Caco-2 (cell line): ENCODE measurements around the gene TNFAIP1. TPM values are rescaled to one million over a fixed set of nuclear protein-coding genes. Genes with fewer than 3 reads are reported as not detected.

Experiments
- BruUV-seq: library from RNA; stranded (reverse); fragments of 400-500 nt; replicated peaks from 2 replicates; lab custom pipeline; 2021; lab: Mats Ljungman, UMichigan
- CTCF ChIA-PET: fragments of 300-600 bp; sonication (Branson Sonifier 250); formaldehyde crosslinking; loops from one replicate; lab custom pipeline; 2022; ENCODE audit warnings: antibody characterized with exemption; lab: Charles Lee
- POLR2A ChIA-PET: fragments of 300-600 bp; sonication (Branson Sonifier 250); formaldehyde crosslinking; loops from one replicate; lab custom pipeline; 2022; ENCODE audit warnings: antibody characterized with exemption; lab: Charles Lee
- DNase-seq, 2 experiments: peaks; one replicate each; pipeline versions ENCODE4 v3.0.0 to v3.0.0-alpha.2; 2020 to 2022
- H3K27me3 ChIP-seq: replicated peaks from 2 replicates; pipeline ENCODE4 v1.6.0; 2011; ENCODE audit warnings: low read length; ENCODE audit not compliant: control insufficient read depth, insufficient read depth
- H3K36me3 ChIP-seq: 2 replicates; pipeline ENCODE4 v1.5.1; 2011; ENCODE audit warnings: low read length; ENCODE audit not compliant: control insufficient read depth, insufficient read depth
- H3K4me1 ChIP-seq: fragments of 250-450 bp; sonication (Bioruptor Pico); 2 replicates; pipeline ENCODE4 v1.5.1; 2020; ENCODE audit warnings: mild to moderate bottlenecking
- H3K4me3 ChIP-seq: 2 replicates; pipeline ENCODE4 v1.5.1; 2011; ENCODE audit warnings: low read depth, mild to moderate bottlenecking, control low read depth, low read length
- H3K9me3 ChIP-seq: fragments of 250-450 bp; sonication (Bioruptor Pico); 2 replicates; pipeline ENCODE4 v1.5.1; 2020; ENCODE audit warnings: mild to moderate bottlenecking, moderate library complexity
- H3K27ac Mint-ChIP-seq: one replicate; pipeline ENCODE4 v1.8.0; 2022; ENCODE audit warnings: mixed read lengths; ENCODE audit not compliant: unreplicated experiment
- H3K27me3 Mint-ChIP-seq: one replicate; pipeline ENCODE4 v1.8.0; 2022; ENCODE audit warnings: mixed read lengths; ENCODE audit not compliant: insufficient read depth, unreplicated experiment
- H3K36me3 Mint-ChIP-seq: one replicate; pipeline ENCODE4 v1.8.0; 2022; ENCODE audit warnings: mild to moderate bottlenecking, mixed read lengths; ENCODE audit not compliant: insufficient read depth, unreplicated experiment
- H3K4me1 Mint-ChIP-seq: one replicate; pipeline ENCODE4 v1.8.0; 2022; ENCODE audit warnings: low read depth, mixed read lengths; ENCODE audit not compliant: unreplicated experiment
- H3K4me3 Mint-ChIP-seq: one replicate; pipeline ENCODE4 v1.8.0; 2022; ENCODE audit warnings: mild to moderate bottlenecking, moderate library complexity, mixed read lengths; ENCODE audit not compliant: unreplicated experiment
- H3K9me3 Mint-ChIP-seq: one replicate; pipeline ENCODE4 v1.8.0; 2022; ENCODE audit warnings: mixed read lengths; ENCODE audit not compliant: unreplicated experiment
- CTCF ChIP-seq, 2 experiments: fragments of 200-600 bp in 1 of 2; IDR thresholded peaks; 1 replicate in 1 of 2; 2 replicates in 1 of 2; pipeline versions ENCODE4 v1.5.1 to v1.8.0; 2011 to 2022; ENCODE audit warnings: antibody characterized with exemption in 1 of 2, control low read depth in 1 of 2, inconsistent platforms in 1 of 2, low read depth in 1 of 2, low read length in 1 of 2, mild to moderate bottlenecking in 1 of 2, moderate library complexity in 1 of 2; ENCODE audit not compliant: insufficient read depth in 1 of 2, severe bottlenecking in 1 of 2, unreplicated experiment in 1 of 2
- intact Hi-C: fragments of 100-400 bp; cut with micrococcal nuclease; formaldehyde crosslinking; loops from one replicate; pipeline ENCODE4 v1.10.0; 2022; ENCODE audit not compliant: unreplicated experiment
- total RNA-seq: library from RNA; stranded (reverse); gene quantifications from 2 replicates; pipeline ENCODE4 v1.2.3, GENCODE V29; 2022

TNFAIP1 gene
- total RNA-seq, 1 experiment from 2014 or later: 105 TPM

- CTCF ChIA-PET: no interaction called here
- H3K36me3 Mint-ChIP-seq: peaks cover 33% of the 10 kb centered on the region
These were observed 55.0 kb downstream of the TNFAIP1 start for GRCh38 chr17:28390563-28390962.

GRCh38 chr17:28390984-28391383, 55.4 kb downstream of the TNFAIP1 start:
- H3K27me3 Mint-ChIP-seq: no peaks in the 10 kb centered on the region
- DNase-seq: no peak
- peak overlapping the region; percentile 56 for H3K27ac Mint-ChIP-seq
- TF ChIP-seq CTCF (IDR thresholded peaks at IDR 0.05; ENCODE audit: insufficient read depth in 1 of 2, low read depth in 1 of 2, low read length in 1 of 2, severe bottlenecking in 1 of 2, unreplicated experiment in 1 of 2): no peak
- intact Hi-C loops: no loop called here
- Histone ChIP-seq H3K27me3 (no peaks in the 10 kb centered on the region), H3K36me3 (peaks cover 6% of the 10 kb centered on the region), H3K9me3 (no peaks in the 10 kb centered on the region), H3K4me3 (no peak overlapping the region), H3K4me1 (peaks cover 59% of the 10 kb centered on the region)
- CTCF ChIA-PET: no interaction called here
- peaks cover 49% of the 10 kb centered on the region for H3K4me1 Mint-ChIP-seq
- POLR2A ChIA-PET: interaction anchor here (0.9 to 1.3 kb wide), 3 partner anchors 15 to 55 kb away, joined by 3 read pairs; partner anchors contain the start of genes SLC46A1, TNFAIP1 and VTN
- no peak overlapping the region for H3K4me3 Mint-ChIP-seq
- H3K36me3 Mint-ChIP-seq: peaks cover 37% of the 10 kb centered on the region
- no TSS peak for BruUV-seq
- H3K9me3 Mint-ChIP-seq: no peaks in the 10 kb centered on the region

More at GRCh38 chr17:28390563-28390962, 55.0 kb downstream of the TNFAIP1 start:
- peak overlapping the region; percentile 21 for H3K27ac Mint-ChIP-seq
- DNase-seq: no peak
- H3K4me3 ChIP-seq: no peak overlapping the region
- peaks cover 3% of the 10 kb centered on the region for H3K36me3 ChIP-seq
- no peak overlapping the region for H3K4me3 Mint-ChIP-seq
- peaks cover 45% of the 10 kb centered on the region for H3K4me1 Mint-ChIP-seq
- no peaks in the 10 kb centered on the region for H3K27me3 ChIP-seq
- no peaks in the 10 kb centered on the region for H3K9me3 ChIP-seq
- intact Hi-C loops: no loop called here
- POLR2A ChIA-PET: no interaction called here
- H3K27me3 Mint-ChIP-seq: no peaks in the 10 kb centered on the region
- no peaks in the 10 kb centered on the region for H3K9me3 Mint-ChIP-seq
- TF ChIP-seq CTCF (IDR thresholded peaks at IDR 0.05; ENCODE audit: insufficient read depth in 1 of 2, low read depth in 1 of 2, low read length in 1 of 2, severe bottlenecking in 1 of 2, unreplicated experiment in 1 of 2): no peak
- H3K4me1 ChIP-seq: peaks cover 59% of the 10 kb centered on the region
- no TSS peak for BruUV-seq

- Mint-ChIP-seq H3K27me3 (no peaks in the 10 kb centered on the region), H3K36me3 (peaks cover 42% of the 10 kb centered on the region), H3K4me3 (no peak overlapping the region), H3K4me1 (peaks cover 50% of the 10 kb centered on the region), H3K27ac (peak overlapping the region; percentile 56), H3K9me3 (no peaks in the 10 kb centered on the region)
- intact Hi-C loops: no loop called here
- H3K4me3 ChIP-seq: no peak overlapping the region
- no TSS peak for BruUV-seq
- TF ChIP-seq CTCF (IDR thresholded peaks at IDR 0.05; ENCODE audit: insufficient read depth in 1 of 2, low read depth in 1 of 2, low read length in 1 of 2, severe bottlenecking in 1 of 2, unreplicated experiment in 1 of 2): no peak
- ChIA-PET CTCF (interaction anchor here (0.6 to 1.1 kb wide), 3 partner anchors 21 to 75 kb away, joined by 5 to 8 read pairs (median 8); partner anchors contain the start of gene VTN), POLR2A (interaction anchor here (0.6 to 1.3 kb wide), 4 partner anchors 14 to 56 kb away, joined by 3 to 21 read pairs (median 3); partner anchors contain the start of genes POLDIP2, SLC46A1, TNFAIP1 and VTN)
- DNase-seq: no peak
- no peaks in the 10 kb centered on the region for H3K9me3 ChIP-seq
- H3K27me3 ChIP-seq: no peaks in the 10 kb centered on the region
- peaks cover 63% of the 10 kb centered on the region for H3K4me1 ChIP-seq
- peaks cover 6% of the 10 kb centered on the region for H3K36me3 ChIP-seq
These were observed 55.8 kb downstream of the TNFAIP1 start for GRCh38 chr17:28391401-28391800.
